Upper lobe of left lung (tissue), 4 donors: ENCODE data around the gene SRPX.

Experiments used
- EP300 ChIP-seq, 4 donors: sonication (generic); formaldehyde crosslinking; IDR thresholded peaks; one replicate each; pipeline ENCODE4 v1.5.1; 2017; ENCODE audit warnings: antibody characterized with exemption in 4 of 4, control low read depth in 2 of 4
- POLR2AphosphoS5 ChIP-seq, 2 donors: sonication (generic); formaldehyde crosslinking; IDR thresholded peaks; one replicate each; pipeline ENCODE4 v1.5.1; 2017; ENCODE audit warnings: antibody characterized with exemption in 2 of 2

DNA sequence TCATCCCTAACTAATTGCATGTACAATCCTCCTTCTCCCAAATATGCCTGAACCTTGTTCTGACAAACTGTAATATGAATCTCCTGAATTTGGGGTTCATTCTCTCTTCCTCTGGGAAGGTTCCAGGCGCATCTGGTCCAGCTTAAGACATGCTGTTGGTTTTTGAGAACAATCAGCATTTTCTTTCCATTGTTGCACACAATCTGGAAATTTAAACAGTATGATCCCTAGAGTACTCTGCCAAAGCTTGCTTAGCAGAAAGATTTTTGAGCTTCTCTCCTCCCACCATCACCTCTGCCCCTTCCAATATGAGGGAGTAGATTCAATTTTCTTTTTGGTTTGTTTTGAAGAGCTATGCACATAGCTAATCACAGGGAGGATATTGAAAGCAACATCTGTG is 50.1 kb downstream of the SRPX start:
- TF ChIP-seq POLR2AphosphoS5 (IDR thresholded peaks at IDR 0.05) = no peak
- no peak for TF ChIP-seq EP300 (IDR thresholded peaks at IDR 0.05)
